H7 (cell line): ENCODE measurements around the gene SIK1. TPM values are rescaled to one million over a fixed set of nuclear protein-coding genes. Genes with fewer than 3 reads are reported as not detected.
"Not testable (repeated sequence)": the region's sequence is repeated elsewhere in the genome, so short reads cannot be mapped to it uniquely, and the experiment has no call there.

Experiments used
- DNase-seq: peaks from one replicate; pipeline ENCODE4 v3.0.0; 2012
- H3K27me3 ChIP-seq: 2 replicates; pipeline ENCODE4 v1.6.0; 2011; ENCODE audit warnings: mild to moderate bottlenecking, low read length; ENCODE audit not compliant: control insufficient read depth, insufficient read depth
- H3K36me3 ChIP-seq: replicated peaks from 2 replicates; pipeline ENCODE4 v1.5.1; 2011; ENCODE audit warnings: low read length; ENCODE audit not compliant: control insufficient read depth, insufficient read depth
- H3K4me3 ChIP-seq: 2 replicates; pipeline ENCODE4 v1.5.1; 2011; ENCODE audit warnings: low read depth, mild to moderate bottlenecking, control low read depth, low read length, moderate library complexity; ENCODE audit not compliant: insufficient read depth
- total RNA-seq: library from RNA; depleted of rRNA; stranded (reverse); fragments of >200 nt; shearing (Covaris generic); gene quantifications from 2 replicates; pipeline ENCODE4 v1.2.3, GENCODE V29; 2014; rRNA removed

Gene SIK1
- total RNA-seq = 1.5 and 5.9 TPM in 2 replicates

- H3K36me3 ChIP-seq, H3K4me3 ChIP-seq, DNase-seq, H3K27me3 ChIP-seq: not testable (repeated sequence)
Observed at GRCh38 chr21:43426404-43427241, at the start of gene SIK1. SIK1 (minus strand) TSS chr21:43427131; CDS start chr21:43426178, 953 bp downstream.

GRCh38 chr21:43471597-43472242, 44.8 kb upstream of the SIK1 start:
- not testable (repeated sequence) for DNase-seq, H3K36me3 ChIP-seq, H3K4me3 ChIP-seq, H3K27me3 ChIP-seq

GRCh38 chr21:43469719-43470458, 43.0 kb upstream of the SIK1 start:
- not testable (repeated sequence) for H3K4me3 ChIP-seq, H3K27me3 ChIP-seq, H3K36me3 ChIP-seq, DNase-seq

- no peaks in the 10 kb centered on the region for H3K36me3 ChIP-seq
- H3K4me3 ChIP-seq = no peak overlapping the region
- no peak for DNase-seq
- no peaks in the 10 kb centered on the region for H3K27me3 ChIP-seq
Observed at GRCh38 chr21:43467785-43468184, 40.9 kb upstream of the SIK1 start.

GRCh38 chr21:43465159-43465558, 38.2 kb upstream of the SIK1 start:
- not testable (repeated sequence) for H3K27me3 ChIP-seq, H3K36me3 ChIP-seq, H3K4me3 ChIP-seq, DNase-seq

- DNase-seq, H3K4me3 ChIP-seq, H3K27me3 ChIP-seq, H3K36me3 ChIP-seq: not testable (repeated sequence)
Observed at GRCh38 chr21:43463498-43464261, 36.7 kb upstream of the SIK1 start.

- not testable (repeated sequence) for H3K36me3 ChIP-seq, H3K4me3 ChIP-seq, DNase-seq, H3K27me3 ChIP-seq
Observed at GRCh38 chr21:43462932-43463331, 36.0 kb upstream of the SIK1 start.

GRCh38 chr21:43460475-43460874, 33.5 kb upstream of the SIK1 start:
- not testable (repeated sequence) for H3K4me3 ChIP-seq, H3K27me3 ChIP-seq, DNase-seq, H3K36me3 ChIP-seq

GRCh38 chr21:43458995-43459394, 32.1 kb upstream of the SIK1 start:
- H3K36me3 ChIP-seq, DNase-seq, H3K27me3 ChIP-seq, H3K4me3 ChIP-seq: not testable (repeated sequence)

GRCh38 chr21:43456616-43457314, 29.8 kb upstream of the SIK1 start:
- H3K4me3 ChIP-seq, H3K27me3 ChIP-seq, DNase-seq, H3K36me3 ChIP-seq: not testable (repeated sequence)

- H3K4me3 ChIP-seq, H3K36me3 ChIP-seq, DNase-seq, H3K27me3 ChIP-seq: not testable (repeated sequence)
Observed at GRCh38 chr21:43455717-43456116, 28.8 kb upstream of the SIK1 start.

GRCh38 chr21:43454176-43454575, 27.2 kb upstream of the SIK1 start:
- H3K4me3 ChIP-seq, H3K36me3 ChIP-seq, DNase-seq, H3K27me3 ChIP-seq: not testable (repeated sequence)

- not testable (repeated sequence) for H3K36me3 ChIP-seq, DNase-seq, H3K27me3 ChIP-seq, H3K4me3 ChIP-seq
Observed at GRCh38 chr21:43451850-43452249, 24.9 kb upstream of the SIK1 start.

GRCh38 chr21:43450287-43450686, 23.4 kb upstream of the SIK1 start:
- H3K4me3 ChIP-seq, H3K36me3 ChIP-seq, H3K27me3 ChIP-seq, DNase-seq: not testable (repeated sequence)
